GM12878 (cell line): ENCODE measurements around the gene SMURF1.

Experiments
- CTCF ChIP-seq, 3 experiments: IDR thresholded peaks in 2 of 3; conservative IDR thresholded peaks in 1 of 3; 2 replicates each; pipeline ENCODE4 v1.5.1; 2011; ENCODE audit warnings: low read depth in 3 of 3, low read length in 3 of 3, mild to moderate bottlenecking in 3 of 3, control low read depth in 2 of 3, moderate library complexity in 2 of 3, inconsistent platforms in 1 of 3, mixed read lengths in 1 of 3; ENCODE audit not compliant: control insufficient read depth in 2 of 3, insufficient read depth in 1 of 3; ENCODE audit errors: extremely low read depth in 1 of 3
- RCOR1 ChIP-seq: conservative IDR thresholded peaks from 2 replicates; pipeline ENCODE4 v1.6.1; 2012; ENCODE audit warnings: low read depth, low read length, improper control_type of control experiment
- REST ChIP-seq: IDR thresholded peaks from 2 replicates; pipeline ENCODE4 v1.6.1; 2012; ENCODE audit warnings: mild to moderate bottlenecking, low read depth, low read length

- TF ChIP-seq RCOR1, result no peak
- TF ChIP-seq REST, result no peak
- no peak for TF ChIP-seq CTCF (IDR thresholded peaks at IDR 0.05 in 2 of 3, conservative IDR thresholded peaks at IDR 0.05 in 1 of 3; ENCODE audit: control insufficient read depth in 2 of 3, extremely low read depth in 1 of 3, insufficient read depth in 1 of 3, low read depth in 3 of 3, low read length in 3 of 3)
Observed at GRCh38 chr7:99167072-99167471, 23.2 kb upstream of the SMURF1 start.
